Bladder microvascular endothelial cell (primary cell): ENCODE data around the gene KIAA2012. TPM values are rescaled to one million over a fixed set of nuclear protein-coding genes. Genes with fewer than 3 reads are reported as not detected.

Experiments used
- total RNA-seq: library from RNA; depleted of rRNA; stranded (reverse); fragments of >200 nt; gene quantifications from 2 replicates; pipeline ENCODE4 v1.2.3, GENCODE V29; 2014

The KIAA2012 gene
- not detected in 2 replicates for total RNA-seq

DNA sequence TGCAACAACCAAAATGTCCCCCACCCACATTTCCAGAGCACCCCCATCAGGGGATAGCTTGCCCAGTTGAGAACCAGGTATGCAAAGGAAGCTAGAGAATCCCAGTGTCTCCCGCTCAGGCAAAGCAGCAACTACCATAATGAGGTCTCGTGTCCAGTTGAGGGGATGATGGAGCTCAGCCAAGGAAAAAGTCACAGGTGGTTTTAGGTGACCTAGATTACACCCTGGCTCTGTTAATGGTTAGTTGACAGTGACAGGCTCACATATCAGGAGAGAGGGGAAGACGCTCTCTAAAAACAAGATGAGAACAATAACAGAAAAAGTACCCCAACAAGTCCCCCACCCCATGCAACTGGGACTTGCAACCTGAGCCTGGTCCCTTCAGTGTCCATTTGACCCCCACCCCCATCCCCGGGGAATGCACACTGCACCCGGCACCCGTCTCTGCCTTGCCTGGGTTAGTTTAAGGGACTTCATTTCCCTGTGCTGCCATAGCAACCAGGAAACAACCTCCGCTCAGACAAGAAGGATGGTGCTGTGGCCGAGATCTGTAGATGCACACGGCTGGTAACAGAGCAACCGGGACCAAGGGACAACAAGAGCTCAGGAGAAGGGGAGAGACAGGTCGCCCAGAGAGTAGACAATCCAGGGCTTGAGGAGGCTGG, at the start of gene KIAA2012:
TSS of gene KIAA2012 (plus strand) at position 519 of the 665 bp plus-strand sequence. CDS start 373 bp downstream, outside the sequence.

DNA sequence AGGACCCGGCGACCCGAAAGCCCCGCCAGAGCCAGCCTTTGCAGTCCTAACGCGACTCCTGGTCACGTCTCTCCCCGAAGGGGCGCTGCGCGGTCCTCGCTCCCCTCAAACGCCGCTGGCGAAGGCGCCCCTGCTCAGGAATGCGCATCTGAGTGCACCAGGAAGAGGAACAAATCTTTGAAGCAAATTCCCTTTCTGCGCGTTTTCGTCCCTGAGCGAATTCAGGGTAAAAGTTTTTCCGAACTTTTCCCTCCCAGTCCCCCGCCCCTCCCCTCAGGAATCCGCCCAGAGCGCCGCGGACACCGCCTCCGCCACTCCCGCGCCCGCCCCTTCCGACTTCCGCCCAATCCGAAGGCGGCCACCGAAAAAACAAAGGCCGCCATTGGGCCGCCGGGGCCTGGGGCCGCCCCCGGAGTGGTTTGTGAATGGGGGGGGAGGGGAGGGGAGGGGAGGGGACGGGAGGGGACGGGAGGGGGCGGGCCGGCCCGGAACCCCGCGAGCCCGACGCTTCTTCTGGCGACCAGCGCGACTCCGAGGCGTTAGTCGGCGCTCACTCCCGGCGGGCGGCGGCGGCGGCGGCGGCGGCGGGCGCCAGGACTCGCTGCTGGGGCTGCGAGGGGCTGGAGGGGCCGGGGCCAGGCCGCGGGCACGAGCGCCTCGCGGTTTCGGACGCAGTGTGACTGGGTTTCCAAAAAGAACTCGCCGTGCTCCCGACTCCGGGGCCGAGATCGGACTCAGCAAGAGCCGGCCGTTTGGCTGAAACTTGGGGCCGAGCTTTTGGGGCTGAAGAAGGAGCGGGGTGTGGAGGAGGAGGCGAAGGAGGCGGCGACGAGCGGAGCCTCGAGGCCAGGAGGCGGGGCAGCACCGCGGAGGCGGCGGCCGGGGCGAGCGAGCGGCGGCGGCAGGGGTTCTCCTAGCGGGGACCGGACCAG, 39.5 kb upstream of the KIAA2012 start, which contains the start of gene FZD7:
TSS of gene FZD7 (plus strand) at position 539 of the 932 bp plus-strand sequence. CDS start 793 bp downstream, outside the sequence.

DNA sequence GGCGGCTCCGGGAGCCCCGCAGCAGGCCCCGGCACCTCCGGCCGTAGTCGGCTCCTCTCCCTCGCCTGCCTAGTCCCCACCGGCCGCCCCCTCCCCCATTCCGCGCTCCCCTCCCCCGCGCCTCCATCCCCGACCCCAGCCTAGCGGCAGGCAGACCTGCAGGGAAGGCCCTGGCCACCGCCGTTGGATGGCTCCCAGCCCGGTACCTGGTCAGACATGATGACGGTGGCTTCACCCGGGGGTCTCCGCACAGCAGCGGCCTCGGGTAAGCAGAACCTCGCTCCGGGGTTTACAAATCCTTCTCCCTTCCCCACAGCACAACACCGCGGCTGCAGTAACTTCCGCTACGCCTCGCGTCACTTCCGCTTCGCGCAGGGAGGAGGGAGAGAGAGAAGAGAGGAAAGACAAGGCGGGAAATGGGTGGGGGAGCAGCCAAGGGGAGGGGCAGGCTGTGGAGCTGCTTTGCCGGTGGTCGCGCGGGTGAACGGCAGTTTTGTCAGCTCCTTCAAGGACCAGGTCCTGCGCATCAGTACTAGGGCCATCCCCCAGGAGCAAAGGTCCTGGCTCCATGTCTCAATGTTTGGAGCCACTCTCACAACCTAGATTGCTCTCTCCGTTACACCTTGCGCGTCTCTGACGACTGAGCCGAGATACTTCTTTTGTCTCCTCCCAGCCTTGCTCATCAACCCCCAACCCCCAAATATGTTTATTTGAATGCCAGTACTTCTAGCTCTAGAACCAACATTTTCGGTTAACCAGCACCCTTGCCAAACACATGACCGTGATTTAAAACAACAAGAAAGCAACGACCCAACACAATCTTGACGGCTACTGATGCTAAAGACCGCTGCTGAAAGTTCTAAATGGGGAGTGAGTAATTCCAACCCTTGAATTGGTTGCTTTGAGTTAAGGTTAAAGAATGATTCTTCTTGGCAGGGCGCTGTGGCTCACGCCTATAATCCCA, 165.5 kb downstream of the KIAA2012 start, which contains the start of gene SUMO1:
TSS of gene SUMO1 (minus strand) at position 364 of the 964 bp plus-strand sequence. CDS start at position 218, 146 bp downstream.

Other genes with a start within 250 kb of the KIAA2012 start
- gene FZD7, start 39.4 kb upstream of the KIAA2012 start, total RNA-seq = 0.16 and 0.25 TPM in 2 replicates
- 92.6 and 94.8 TPM in 2 replicates for gene SUMO1, start 165.3 kb downstream of the KIAA2012 start, total RNA-seq
- 25.9 and 60.8 TPM in 2 replicates for gene NOP58, start 192.5 kb downstream of the KIAA2012 start, total RNA-seq